SK-N-SH (cell line): ENCODE measurements around the gene TPD52L2. TPM values are rescaled to one million over a fixed set of nuclear protein-coding genes. Genes with fewer than 3 reads are reported as not detected.
A peak's percentile ranks its signal among the peaks of the same experiment; 100 is the strongest.

Experiments used
- CTCF ChIA-PET: fragments of 300-600, 350-600 bp; formaldehyde crosslinking; extraction: SDS; loops from one replicate; lab custom pipeline; 2021; lab: Yijun Ruan, JAX
- POLR2A ChIA-PET: fragments of 350-600 bp; sonication (Branson Sonifier 250); formaldehyde crosslinking; extraction: SDS; loops from one replicate; lab custom pipeline; 2020; ENCODE audit warnings: antibody characterized with exemption, inconsistent platforms; lab: Yijun Ruan, JAX
- DNase-seq: peaks from one replicate; pipeline ENCODE4 v3.0.0; 2012
- H2AFZ ChIP-seq: fragments of 200-600 bp; sonication (generic); 2 replicates; pipeline ENCODE4 v1.8.1; 2016; ENCODE audit warnings: antibody characterized with exemption, mild to moderate bottlenecking, low read depth
- H3F3A ChIP-seq: fragments of 200-600 bp; sonication (generic); replicated peaks from 2 replicates; pipeline ENCODE3; 2016; ENCODE audit warnings: antibody characterized with exemption, mild to moderate bottlenecking; ENCODE audit not compliant: insufficient read depth
- H3K27ac ChIP-seq, 2 experiments: fragments of 200-500 bp in 1 of 2; fragments of 200-600 bp in 1 of 2; sonication (Bioruptor generic) in 1 of 2; sonication (generic), shearing (Covaris generic) in 1 of 2; 2 replicates each; pipeline versions ENCODE4 v1.5.1 to v1.6.1; 2014 to 2016; ENCODE audit warnings: low read depth in 2 of 2, inconsistent platforms in 1 of 2, low read length in 1 of 2, mild to moderate bottlenecking in 1 of 2, mixed read lengths in 1 of 2
- H3K27me3 ChIP-seq: fragments of 200-600 bp; sonication (generic), shearing (Covaris generic); 2 replicates; pipeline ENCODE4 v1.6.1; 2016; ENCODE audit warnings: mixed run types; ENCODE audit not compliant: insufficient read depth
- H3K36me3 ChIP-seq, 2 experiments: fragments of 200-500 bp in 1 of 2; fragments of 200-600 bp in 1 of 2; sonication (Bioruptor generic) in 1 of 2; sonication (generic) in 1 of 2; replicated peaks in 1 of 2; 2 replicates each; pipeline versions ENCODE3 to v1.5.1; 2014 to 2016; ENCODE audit warnings: low read length in 1 of 2, mild to moderate bottlenecking in 1 of 2; ENCODE audit not compliant: insufficient read depth in 2 of 2, control insufficient read depth in 1 of 2
- H3K4me1 ChIP-seq, 2 experiments: fragments of 200-500 bp in 1 of 2; fragments of 200-600 bp in 1 of 2; sonication (Bioruptor generic) in 1 of 2; sonication (generic), shearing (Covaris generic) in 1 of 2; 2 replicates each; pipeline versions ENCODE4 v1.5.1 to v1.6.1; 2014 to 2016; ENCODE audit warnings: low read depth in 1 of 2, low read length in 1 of 2, mixed run types in 1 of 2; ENCODE audit not compliant: insufficient read depth in 2 of 2, control insufficient read depth in 1 of 2
- H3K4me2 ChIP-seq: fragments of 200-600 bp; sonication (generic), shearing (Covaris generic); 2 replicates; pipeline ENCODE4 v1.6.1; 2017; ENCODE audit warnings: mixed run types
- H3K4me3 ChIP-seq, 2 experiments: fragments of 200-500 bp in 1 of 2; fragments of 200-600 bp in 1 of 2; sonication (Bioruptor generic) in 1 of 2; sonication (generic), shearing (Covaris generic) in 1 of 2; 2 replicates each; pipeline versions ENCODE4 v1.5.1 to v1.8.1; 2014 to 2016; ENCODE audit warnings: low read depth in 2 of 2, inconsistent platforms in 1 of 2, low read length in 1 of 2, mild to moderate bottlenecking in 1 of 2, mixed read lengths in 1 of 2, moderate library complexity in 1 of 2
- H3K79me2 ChIP-seq: fragments of 200-600 bp; sonication (generic); 2 replicates; pipeline ENCODE4 v1.8.1; 2017; ENCODE audit warnings: mild to moderate bottlenecking; ENCODE audit not compliant: insufficient read depth
- H3K9ac ChIP-seq: fragments of 200-600 bp; sonication (generic); 2 replicates; pipeline ENCODE4 v1.6.1; 2017; ENCODE audit warnings: mixed run types
- H3K9me2 ChIP-seq: fragments of 200-600 bp; sonication (generic); 2 replicates; pipeline ENCODE4 v1.6.1; 2017; ENCODE audit warnings: mixed run types
- H3K9me3 ChIP-seq: fragments of 200-600 bp; sonication (generic); 2 replicates; pipeline ENCODE4 v1.6.1; 2017; ENCODE audit warnings: mixed run types, mild to moderate bottlenecking, moderate library complexity
- H4K20me1 ChIP-seq: fragments of 200-600 bp; sonication (generic); 2 replicates; pipeline ENCODE4 v1.6.1; 2017; ENCODE audit warnings: mild to moderate bottlenecking, mixed run types; ENCODE audit not compliant: insufficient read depth
- CHD2 ChIP-seq: fragments of 150-350 bp; IDR thresholded peaks from 2 replicates; pipeline ENCODE4 v1.6.1; 2018; ENCODE audit warnings: low read length; ENCODE audit not compliant: partially characterized antibody
- ELF1 ChIP-seq: IDR thresholded peaks from 2 replicates; pipeline ENCODE4 v1.4.0; 2012
- EZH2phosphoT487 ChIP-seq: fragments of 200-600 bp; sonication (generic); IDR thresholded peaks from 2 replicates; pipeline ENCODE4 v1.6.1; 2017; ENCODE audit warnings: low read depth, mixed run types, mild to moderate bottlenecking, antibody characterized with exemption, moderate library complexity, borderline replicate concordance
- FOXJ3 ChIP-seq: sonication (generic); formaldehyde crosslinking; IDR thresholded peaks from 2 replicates; pipeline ENCODE4 v1.5.1; 2020; ENCODE audit warnings: mild to moderate bottlenecking, missing genetic modification reagents
- GABPA ChIP-seq: IDR thresholded peaks from 2 replicates; pipeline ENCODE4 v1.4.0; 2012; ENCODE audit warnings: low read depth, mild to moderate bottlenecking
- NFIC ChIP-seq: IDR thresholded peaks from 2 replicates; pipeline ENCODE4 v1.4.0; 2012; ENCODE audit warnings: borderline replicate concordance
- NRF1 ChIP-seq: IDR thresholded peaks from 2 replicates; pipeline ENCODE4 v1.6.1; 2012; ENCODE audit warnings: low read depth, mild to moderate bottlenecking, low read length
- SIN3A ChIP-seq: IDR thresholded peaks from 2 replicates; pipeline ENCODE4 v1.6.1; 2012; ENCODE audit warnings: low read depth, mild to moderate bottlenecking, low read length, moderate library complexity, borderline replicate concordance
- TEAD4 ChIP-seq: IDR thresholded peaks from 2 replicates; pipeline ENCODE4 v1.4.0; 2012; ENCODE audit warnings: mild to moderate bottlenecking, borderline replicate concordance; ENCODE audit not compliant: insufficient read depth
- WGBS: methylation state at CpG from one replicate; pipeline ENCODE4 v1.1.6; 2017; ENCODE audit warnings: low lambda C conversion rate; 5-methylcytosine and 5-hydroxymethylcytosine counted together
- polyA plus RNA-seq, 3 experiments: library from polyadenylated mRNA; depleted of rRNA; stranded (reverse); fragments of >200 nt; gene quantifications; 2 replicates each; pipeline ENCODE4 v1.2.3, GENCODE V29; 2012
- TF ChIP-seq, protein P1 (sequence below): fragments of 200-600 bp; sonication (generic); IDR thresholded peaks from 2 replicates; pipeline ENCODE4 v1.6.1; 2017; ENCODE audit warnings: antibody characterized with exemption, mild to moderate bottlenecking, moderate library complexity
- TF ChIP-seq, protein P2 (sequence below): IDR thresholded peaks from 2 replicates; pipeline ENCODE4 v1.6.1; 2012; ENCODE audit warnings: mild to moderate bottlenecking, low read depth, low read length, moderate library complexity
- TF ChIP-seq, protein P3 (sequence below): fragments of 150-350 bp; IDR thresholded peaks from 2 replicates; pipeline ENCODE4 v1.6.1; 2017; ENCODE audit warnings: antibody characterized with exemption, low read length, low read depth, borderline replicate concordance
- TF ChIP-seq, protein P4 (sequence below): IDR thresholded peaks from 2 replicates; pipeline ENCODE4 v1.4.0; 2012; ENCODE audit warnings: low read depth, borderline replicate concordance
- TF ChIP-seq, protein P5 (sequence below): fragments of 150-350 bp; IDR thresholded peaks from 2 replicates; pipeline ENCODE4 v1.6.1; 2016; ENCODE audit warnings: mild to moderate bottlenecking, low read depth, low read length

Gene TPD52L2
- polyA plus RNA-seq, 1 of the 3 experiments (the other 2 are of a cell fraction), result 137 TPM

DNA sequence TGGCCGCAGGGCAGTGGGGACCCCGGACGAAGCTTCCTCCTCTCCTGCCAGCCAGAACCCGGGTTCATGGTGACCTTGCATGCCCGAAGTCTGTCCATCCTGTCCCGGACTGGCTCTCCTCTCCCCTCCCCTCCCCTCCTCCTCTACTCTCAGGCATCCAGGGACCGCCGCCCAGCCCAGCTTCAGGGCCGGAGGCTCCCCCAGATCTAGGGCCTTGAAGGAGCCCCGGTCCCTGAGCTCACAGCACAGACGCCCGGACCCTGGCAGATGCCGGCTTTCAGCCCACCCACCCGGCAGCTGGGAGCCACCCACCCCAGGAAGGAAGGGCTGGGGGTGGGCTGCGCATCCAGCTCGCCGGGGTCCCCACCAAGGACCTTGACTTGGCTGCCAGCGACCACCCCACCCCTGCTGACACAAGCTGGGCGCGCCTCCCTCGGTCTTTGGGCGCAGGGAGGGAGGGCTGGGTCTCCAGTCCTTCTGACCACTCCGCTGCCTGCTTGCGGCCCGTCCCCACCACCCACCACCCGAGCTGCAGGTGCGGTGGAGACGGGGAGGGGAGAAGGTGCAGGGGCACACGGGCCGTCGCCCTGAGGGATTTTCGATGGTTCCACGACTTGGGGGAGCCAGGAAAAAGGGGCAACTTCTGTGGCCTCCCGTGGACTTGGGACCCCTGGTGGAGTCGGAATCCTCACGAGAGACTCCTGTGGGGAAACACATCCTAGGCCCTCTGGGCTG lies 9.5 kb upstream of the TPD52L2 start:
- Histone ChIP-seq H3K9me3 (no peaks in the 10 kb centered on the region), H3K4me3 (no peak overlapping the region), H3K4me2 (no peak overlapping the region), H3K79me2 (no peaks in the 10 kb centered on the region), H3K9ac (no peak overlapping the region), H2AFZ (no peak overlapping the region), H3K36me3 (peaks cover 0 to 2% of the 10 kb centered on the region in 2 experiments), H4K20me1 (no peaks in the 10 kb centered on the region), H3K9me2 (no peaks in the 10 kb centered on the region), H3K4me1 (peaks cover 0 to 52% of the 10 kb centered on the region in 2 experiments; a peak in 1 of 4 replicates), H3K27ac (no peak overlapping the region; a peak in 1 of 4 replicates), H3F3A (no peaks in the 10 kb centered on the region), H3K27me3 (no peaks in the 10 kb centered on the region)
- peak; percentile 61 for DNase-seq
- TF ChIP-seq ELF1 (no peak), NFIC (no peak)
- TF ChIP-seq, protein P1, sequence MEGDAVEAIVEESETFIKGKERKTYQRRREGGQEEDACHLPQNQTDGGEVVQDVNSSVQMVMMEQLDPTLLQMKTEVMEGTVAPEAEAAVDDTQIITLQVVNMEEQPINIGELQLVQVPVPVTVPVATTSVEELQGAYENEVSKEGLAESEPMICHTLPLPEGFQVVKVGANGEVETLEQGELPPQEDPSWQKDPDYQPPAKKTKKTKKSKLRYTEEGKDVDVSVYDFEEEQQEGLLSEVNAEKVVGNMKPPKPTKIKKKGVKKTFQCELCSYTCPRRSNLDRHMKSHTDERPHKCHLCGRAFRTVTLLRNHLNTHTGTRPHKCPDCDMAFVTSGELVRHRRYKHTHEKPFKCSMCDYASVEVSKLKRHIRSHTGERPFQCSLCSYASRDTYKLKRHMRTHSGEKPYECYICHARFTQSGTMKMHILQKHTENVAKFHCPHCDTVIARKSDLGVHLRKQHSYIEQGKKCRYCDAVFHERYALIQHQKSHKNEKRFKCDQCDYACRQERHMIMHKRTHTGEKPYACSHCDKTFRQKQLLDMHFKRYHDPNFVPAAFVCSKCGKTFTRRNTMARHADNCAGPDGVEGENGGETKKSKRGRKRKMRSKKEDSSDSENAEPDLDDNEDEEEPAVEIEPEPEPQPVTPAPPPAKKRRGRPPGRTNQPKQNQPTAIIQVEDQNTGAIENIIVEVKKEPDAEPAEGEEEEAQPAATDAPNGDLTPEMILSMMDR, result no peak
- TF ChIP-seq, protein P2, sequence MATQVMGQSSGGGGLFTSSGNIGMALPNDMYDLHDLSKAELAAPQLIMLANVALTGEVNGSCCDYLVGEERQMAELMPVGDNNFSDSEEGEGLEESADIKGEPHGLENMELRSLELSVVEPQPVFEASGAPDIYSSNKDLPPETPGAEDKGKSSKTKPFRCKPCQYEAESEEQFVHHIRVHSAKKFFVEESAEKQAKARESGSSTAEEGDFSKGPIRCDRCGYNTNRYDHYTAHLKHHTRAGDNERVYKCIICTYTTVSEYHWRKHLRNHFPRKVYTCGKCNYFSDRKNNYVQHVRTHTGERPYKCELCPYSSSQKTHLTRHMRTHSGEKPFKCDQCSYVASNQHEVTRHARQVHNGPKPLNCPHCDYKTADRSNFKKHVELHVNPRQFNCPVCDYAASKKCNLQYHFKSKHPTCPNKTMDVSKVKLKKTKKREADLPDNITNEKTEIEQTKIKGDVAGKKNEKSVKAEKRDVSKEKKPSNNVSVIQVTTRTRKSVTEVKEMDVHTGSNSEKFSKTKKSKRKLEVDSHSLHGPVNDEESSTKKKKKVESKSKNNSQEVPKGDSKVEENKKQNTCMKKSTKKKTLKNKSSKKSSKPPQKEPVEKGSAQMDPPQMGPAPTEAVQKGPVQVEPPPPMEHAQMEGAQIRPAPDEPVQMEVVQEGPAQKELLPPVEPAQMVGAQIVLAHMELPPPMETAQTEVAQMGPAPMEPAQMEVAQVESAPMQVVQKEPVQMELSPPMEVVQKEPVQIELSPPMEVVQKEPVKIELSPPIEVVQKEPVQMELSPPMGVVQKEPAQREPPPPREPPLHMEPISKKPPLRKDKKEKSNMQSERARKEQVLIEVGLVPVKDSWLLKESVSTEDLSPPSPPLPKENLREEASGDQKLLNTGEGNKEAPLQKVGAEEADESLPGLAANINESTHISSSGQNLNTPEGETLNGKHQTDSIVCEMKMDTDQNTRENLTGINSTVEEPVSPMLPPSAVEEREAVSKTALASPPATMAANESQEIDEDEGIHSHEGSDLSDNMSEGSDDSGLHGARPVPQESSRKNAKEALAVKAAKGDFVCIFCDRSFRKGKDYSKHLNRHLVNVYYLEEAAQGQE, result no peak
- WGBS, result 38% methylated on average over 5 of the region's 36 CpGs
- CTCF ChIA-PET, result interaction anchor here (0.8 to 3.0 kb wide), 4 partner anchors 8 to 80 kb away, joined by 3 to 17 read pairs (median 10); no protein-coding TSS in a partner anchor
- POLR2A ChIA-PET, result interaction anchor here (0.9 to 2.6 kb wide), 2 partner anchors 9 to 115 kb away, joined by 3 to 12 read pairs; partner anchors contain the start of gene TPD52L2

DNA sequence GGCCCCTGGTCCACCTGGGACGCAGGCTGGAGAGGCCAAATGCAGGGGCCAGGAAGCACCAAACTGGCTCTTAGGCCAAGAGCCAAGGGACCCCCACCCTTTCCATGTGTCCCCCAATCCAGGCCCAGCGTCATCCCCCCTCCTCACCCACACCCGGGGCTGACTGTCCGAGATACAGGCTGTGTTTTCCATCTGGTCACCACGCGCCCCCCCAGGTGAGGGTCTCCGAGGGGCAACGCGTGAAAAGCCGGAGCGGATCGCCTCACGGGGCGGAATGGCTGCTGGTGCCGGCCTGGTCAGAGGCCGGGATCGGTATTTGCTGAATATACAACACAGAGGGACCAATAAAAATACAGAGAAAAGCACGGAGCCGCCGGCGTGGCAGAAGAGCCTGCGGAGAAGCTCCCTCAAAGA lies 9.0 kb upstream of the TPD52L2 start:
- CTCF ChIA-PET, result interaction anchor here (0.8 to 3.0 kb wide), 3 partner anchors 8 to 81 kb away, joined by 3 to 17 read pairs (median 16); no protein-coding TSS in a partner anchor
- Histone ChIP-seq H3K9me3 (no peaks in the 10 kb centered on the region), H3K27ac (no peak overlapping the region; a peak in 1 of 4 replicates), H3K27me3 (no peaks in the 10 kb centered on the region), H3K4me2 (no peak overlapping the region), H3K9ac (no peak overlapping the region), H4K20me1 (no peaks in the 10 kb centered on the region), H2AFZ (no peak overlapping the region), H3K9me2 (no peaks in the 10 kb centered on the region), H3K79me2 (no peaks in the 10 kb centered on the region), H3K4me3 (no peak overlapping the region), H3K4me1 (peaks cover 0 to 52% of the 10 kb centered on the region in 2 experiments; a peak in 1 of 4 replicates), H3K36me3 (peaks cover 0 to 3% of the 10 kb centered on the region in 2 experiments), H3F3A (no peaks in the 10 kb centered on the region)
- POLR2A ChIA-PET, result interaction anchor here (2.6 kb wide), 1 partner anchor 9 kb away, joined by 12 read pairs; the partner anchor contains the start of gene TPD52L2
- no peak for DNase-seq
- no peak for TF ChIP-seq ELF1
- TF ChIP-seq, protein P3, sequence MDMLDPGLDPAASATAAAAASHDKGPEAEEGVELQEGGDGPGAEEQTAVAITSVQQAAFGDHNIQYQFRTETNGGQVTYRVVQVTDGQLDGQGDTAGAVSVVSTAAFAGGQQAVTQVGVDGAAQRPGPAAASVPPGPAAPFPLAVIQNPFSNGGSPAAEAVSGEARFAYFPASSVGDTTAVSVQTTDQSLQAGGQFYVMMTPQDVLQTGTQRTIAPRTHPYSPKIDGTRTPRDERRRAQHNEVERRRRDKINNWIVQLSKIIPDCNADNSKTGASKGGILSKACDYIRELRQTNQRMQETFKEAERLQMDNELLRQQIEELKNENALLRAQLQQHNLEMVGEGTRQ, result no peak
- no peak for TF ChIP-seq EZH2phosphoT487
- no peak for TF ChIP-seq FOXJ3
- TF ChIP-seq, protein P4, sequence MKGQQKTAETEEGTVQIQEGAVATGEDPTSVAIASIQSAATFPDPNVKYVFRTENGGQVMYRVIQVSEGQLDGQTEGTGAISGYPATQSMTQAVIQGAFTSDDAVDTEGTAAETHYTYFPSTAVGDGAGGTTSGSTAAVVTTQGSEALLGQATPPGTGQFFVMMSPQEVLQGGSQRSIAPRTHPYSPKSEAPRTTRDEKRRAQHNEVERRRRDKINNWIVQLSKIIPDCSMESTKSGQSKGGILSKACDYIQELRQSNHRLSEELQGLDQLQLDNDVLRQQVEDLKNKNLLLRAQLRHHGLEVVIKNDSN, result no peak
- TF ChIP-seq SIN3A, result no peak
- no peak for TF ChIP-seq GABPA
- no peak for TF ChIP-seq CHD2
- TF ChIP-seq TEAD4, result no peak
- TF ChIP-seq, protein P5, sequence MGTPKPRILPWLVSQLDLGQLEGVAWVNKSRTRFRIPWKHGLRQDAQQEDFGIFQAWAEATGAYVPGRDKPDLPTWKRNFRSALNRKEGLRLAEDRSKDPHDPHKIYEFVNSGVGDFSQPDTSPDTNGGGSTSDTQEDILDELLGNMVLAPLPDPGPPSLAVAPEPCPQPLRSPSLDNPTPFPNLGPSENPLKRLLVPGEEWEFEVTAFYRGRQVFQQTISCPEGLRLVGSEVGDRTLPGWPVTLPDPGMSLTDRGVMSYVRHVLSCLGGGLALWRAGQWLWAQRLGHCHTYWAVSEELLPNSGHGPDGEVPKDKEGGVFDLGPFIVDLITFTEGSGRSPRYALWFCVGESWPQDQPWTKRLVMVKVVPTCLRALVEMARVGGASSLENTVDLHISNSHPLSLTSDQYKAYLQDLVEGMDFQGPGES, result no peak
- no peak for TF ChIP-seq NRF1
- 86% methylated on average over 16 of the region's 22 CpGs for WGBS
